A673 (cell line): ENCODE data around the gene CPSF4.

Experiments
- CTCF ChIP-seq: fragments of 300-800, 200-600 bp; sonication (generic); conservative IDR thresholded peaks from 2 replicates; pipeline ENCODE4 v1.5.1; 2017; ENCODE audit warnings: low read depth, mild to moderate bottlenecking, antibody characterized with exemption, low read length, moderate library complexity, mixed read lengths
- EZH2 ChIP-seq: fragments of 200-600 bp; sonication (generic); IDR thresholded peaks from 2 replicates; pipeline ENCODE4 v1.6.1; 2017; ENCODE audit warnings: borderline replicate concordance, low read depth, mild to moderate bottlenecking, mixed read lengths, antibody characterized with exemption, low read length; ENCODE audit not compliant: poor library complexity, severe bottlenecking

GRCh38 chr7:99497766-99498545 lies 59.2 kb downstream of the CPSF4 start:
- TF ChIP-seq CTCF (no peak), EZH2 (no peak)
